GM19043 (cell line): ENCODE results near the gene FOSL1.
"Not testable (repeated sequence)": the region's sequence is repeated elsewhere in the genome, so short reads cannot be mapped to it uniquely, and the experiment has no call there.

Experiments used
- ATAC-seq: cut with Tn5 transposase; IDR thresholded peaks from one replicate; pipeline ENCODE4 v1.9.1; 2021; ENCODE audit warnings: low read depth; ENCODE audit not compliant: unreplicated experiment

The FOSL1 gene

GRCh38 chr11:65854852-65855837, 45.0 kb downstream of the FOSL1 start:
- ATAC-seq, result no peak

DNA sequence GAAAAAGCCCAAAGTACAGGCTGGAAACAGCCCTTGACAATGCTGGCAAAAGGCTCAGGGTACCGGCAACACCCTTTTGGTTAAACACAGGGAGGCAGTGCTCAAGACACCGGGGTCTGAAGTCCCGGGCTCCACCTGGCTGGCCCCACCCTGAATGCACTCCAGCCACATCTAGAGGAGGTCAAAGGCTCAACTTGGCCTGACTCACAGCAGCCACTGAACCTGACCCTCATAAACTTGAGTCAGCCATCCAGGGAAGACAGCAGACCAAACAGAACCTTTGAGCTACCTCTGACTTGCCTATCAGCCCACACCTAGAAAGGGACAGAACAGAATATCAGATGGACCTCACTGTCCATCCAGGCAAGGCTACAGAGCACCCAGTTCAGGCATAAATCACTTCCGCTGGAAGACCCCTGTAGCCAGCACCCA, 46.0 kb downstream of the FOSL1 start:
- ATAC-seq, result no peak

GRCh38 chr11:65853246-65853979, 46.8 kb downstream of the FOSL1 start:
- no peak for ATAC-seq

GRCh38 chr11:65852508-65853245, 47.5 kb downstream of the FOSL1 start:
- ATAC-seq, result no peak

DNA sequence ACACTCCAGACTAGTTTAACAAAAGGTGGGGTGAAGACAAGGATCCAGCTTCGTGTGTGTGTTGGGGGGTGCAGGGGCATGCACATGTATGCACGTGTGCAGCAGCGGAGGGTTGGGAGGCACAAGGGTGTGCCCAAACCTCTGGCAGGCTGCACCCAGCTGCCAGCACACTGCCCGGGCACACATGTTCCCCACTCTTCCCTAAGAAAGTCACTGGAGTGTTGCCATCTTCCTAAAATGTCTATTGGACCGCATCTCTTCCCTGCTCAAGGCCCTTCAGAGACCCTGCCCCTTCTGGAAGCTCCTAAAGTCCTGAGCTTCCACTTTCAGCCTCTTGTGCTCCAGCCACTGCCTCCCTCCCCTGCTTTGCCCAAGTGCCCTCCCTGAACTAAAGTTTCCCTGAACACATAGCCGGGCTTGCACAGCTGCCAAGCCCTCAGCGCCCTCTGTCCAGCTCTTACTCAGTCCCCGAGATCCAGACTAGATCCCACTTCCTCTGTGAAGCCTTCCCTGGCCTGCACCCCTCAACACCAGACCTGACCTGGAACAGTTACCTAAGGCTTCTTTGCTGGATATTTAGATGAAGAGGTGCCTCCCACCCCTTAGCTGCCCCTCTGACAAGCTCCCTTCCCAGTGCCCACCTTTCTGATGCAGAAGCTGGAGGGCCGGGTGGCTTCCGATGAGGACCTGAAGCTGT, 48.2 kb downstream of the FOSL1 start:
- ATAC-seq, result no peak

- ATAC-seq, result no peak
These were observed 49.1 kb downstream of the FOSL1 start for GRCh38 chr11:65851083-65851579.

- ATAC-seq, result no peak
These were observed 49.7 kb downstream of the FOSL1 start for GRCh38 chr11:65850217-65851082.

DNA sequence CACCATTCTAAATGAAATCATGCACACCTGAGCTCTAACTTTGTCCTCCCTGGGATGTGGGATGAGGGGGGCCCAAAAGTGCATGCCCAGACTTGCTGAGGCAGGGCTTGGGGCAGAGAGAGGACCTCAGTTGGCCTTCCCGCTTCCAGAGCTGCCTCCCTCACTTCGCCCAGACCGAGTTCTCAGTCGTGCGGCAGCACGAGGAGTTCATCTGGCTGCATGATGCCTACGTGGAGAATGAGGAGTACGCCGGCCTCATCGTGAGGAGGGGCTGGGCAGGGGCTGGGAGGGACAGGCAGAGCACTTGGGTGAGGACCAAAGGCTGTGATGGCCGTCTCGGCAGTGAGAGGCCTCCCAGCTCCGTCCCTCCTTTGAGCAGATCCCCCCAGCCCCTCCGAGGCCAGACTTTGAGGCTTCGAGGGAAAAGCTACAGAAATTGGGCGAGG, 50.4 kb downstream of the FOSL1 start:
- ATAC-seq, result no peak

DNA sequence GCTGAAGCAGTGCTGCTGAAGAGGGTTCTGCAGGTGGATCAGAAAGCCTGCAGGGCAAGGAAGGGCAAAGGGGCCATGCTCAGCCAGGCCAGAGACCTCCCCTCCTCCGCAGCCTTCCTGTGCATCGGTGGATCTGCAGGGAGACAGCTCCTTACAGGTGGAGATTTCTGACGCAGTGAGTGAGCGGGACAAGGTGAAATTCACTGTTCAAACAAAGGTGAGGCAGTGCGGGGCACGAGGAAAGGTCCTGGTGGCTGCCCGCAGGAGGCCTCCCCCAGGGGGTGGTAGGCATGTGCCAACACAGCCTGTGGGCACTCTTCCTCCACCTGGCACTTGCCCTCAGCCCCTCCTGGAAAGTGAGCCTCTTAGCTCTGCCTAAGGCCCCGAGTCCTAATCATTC, 50.8 kb downstream of the FOSL1 start:
- no peak for ATAC-seq

DNA sequence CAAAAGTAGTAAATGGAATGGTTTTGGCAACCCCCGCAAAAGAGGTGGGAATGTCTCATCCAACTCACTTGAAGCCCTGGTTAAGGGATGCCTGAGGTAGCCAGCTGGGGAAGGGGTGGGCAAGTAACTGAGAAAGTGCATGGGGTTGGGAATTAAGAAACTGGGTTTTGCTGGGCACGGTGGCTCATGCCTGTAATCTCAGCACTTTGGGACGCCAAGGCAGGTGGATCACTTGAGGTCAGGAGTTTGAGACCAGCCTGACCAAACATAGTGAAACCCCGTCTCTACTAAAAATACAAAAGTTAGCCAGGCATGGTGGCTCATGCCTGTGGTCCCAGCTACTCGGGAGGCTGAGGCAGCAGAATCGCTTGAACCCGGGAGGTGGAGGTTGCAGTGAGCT, 51.5 kb downstream of the FOSL1 start:
- ATAC-seq, result not testable (repeated sequence)

DNA sequence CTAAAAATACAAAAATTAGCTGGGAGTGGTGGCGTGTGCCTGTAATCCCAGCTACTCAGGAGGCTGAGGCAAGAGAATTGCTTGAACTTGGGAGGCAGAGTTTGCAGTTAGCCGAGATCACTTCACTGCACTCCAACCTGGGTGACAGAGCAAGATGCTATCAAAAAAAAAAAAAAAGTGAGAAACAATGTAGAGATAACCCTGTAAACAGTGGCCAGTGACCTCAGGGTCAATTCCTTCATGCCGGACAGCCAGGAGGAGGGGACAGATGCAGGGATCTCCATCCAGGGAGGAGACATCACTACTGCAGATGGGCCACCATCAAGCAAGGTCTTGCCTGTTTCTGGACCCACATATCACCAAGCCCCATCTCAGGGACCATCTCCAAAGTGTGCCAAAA, 52.4 kb downstream of the FOSL1 start:
- no peak for ATAC-seq

GRCh38 chr11:65844231-65844872, 55.8 kb downstream of the FOSL1 start:
- no peak for ATAC-seq

DNA sequence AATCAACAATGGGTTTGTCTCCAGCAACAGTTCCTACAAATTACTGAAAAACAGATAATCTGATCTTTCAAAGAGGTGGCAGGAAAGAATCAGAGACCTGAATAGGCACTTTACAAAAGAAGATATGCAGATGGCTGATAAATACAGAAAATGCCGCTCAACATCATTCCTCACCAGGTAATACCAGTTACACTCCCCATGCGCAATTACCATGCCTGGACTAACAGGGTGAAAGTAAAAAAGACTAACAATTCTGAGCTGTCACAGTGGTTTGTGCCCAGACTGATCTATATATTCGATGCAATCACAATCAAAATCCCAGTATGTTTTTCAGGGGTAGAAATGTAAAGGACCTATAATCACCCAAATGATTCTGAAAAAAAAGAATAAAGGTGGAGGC, 56.4 kb downstream of the FOSL1 start:
- no peak for ATAC-seq

DNA sequence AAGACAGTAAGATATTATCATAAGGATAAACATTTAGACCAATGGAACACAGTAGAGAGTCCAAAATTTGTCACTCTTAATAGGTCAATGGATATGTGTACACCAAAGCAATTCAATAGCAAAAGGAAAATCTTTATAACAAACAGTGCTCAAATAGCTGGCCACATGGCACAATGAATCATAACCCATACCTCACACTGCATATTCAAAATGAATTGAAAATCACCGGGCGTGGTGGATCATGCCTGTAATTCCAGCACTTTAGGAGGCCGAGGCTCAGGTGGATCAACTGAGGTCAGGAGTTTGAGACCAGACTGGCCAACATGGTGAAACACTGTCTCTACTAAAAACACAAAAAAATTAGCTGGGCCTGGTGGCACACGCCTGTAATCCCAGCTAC, 58.0 kb downstream of the FOSL1 start:
- no peak for ATAC-seq
